Measurements from ENCODE around the gene PAIP2B.
"Not testable (repeated sequence)": the region's sequence is repeated elsewhere in the genome, so short reads cannot be mapped to it uniquely, and the experiment has no call there.

Gene PAIP2B

DNA sequence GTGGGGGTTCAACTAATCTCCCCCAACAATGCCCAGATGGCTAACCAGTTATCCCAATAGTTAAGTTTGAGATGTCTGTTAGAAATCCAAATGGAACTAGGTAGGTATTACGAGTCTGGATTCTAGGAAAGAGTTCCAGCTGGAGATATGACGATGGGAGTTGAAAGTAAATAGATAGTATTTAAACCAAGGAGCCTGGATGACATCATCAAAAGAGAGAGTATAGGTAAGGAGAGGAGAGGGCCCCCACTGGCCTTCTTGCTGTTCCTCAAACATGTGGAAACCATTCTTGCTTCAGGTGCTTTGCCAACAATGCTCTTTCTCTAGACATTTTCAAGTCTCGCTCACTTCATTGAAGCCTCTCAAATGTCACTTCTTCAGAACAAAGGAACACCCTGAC is 26.0 kb upstream of the PAIP2B start:
- no peak overlapping the region for H3K27ac ChIP-seq
- H3K4me3 ChIP-seq: no peak overlapping the region
- H4K20me1 ChIP-seq: no peaks in the 10 kb centered on the region
- no peaks in the 10 kb centered on the region for H3K4me1 ChIP-seq
- H3K9me3 ChIP-seq (replicated peaks in 1 of 11): peaks cover 0 to 14% (median 9%) of the 10 kb centered on the region in 11 experiments; a peak in 6 of 22 replicates
- H3K27me3 ChIP-seq: no peaks in the 10 kb centered on the region
- no peak overlapping the region for H3K9ac ChIP-seq
- TF ChIP-seq Cebpa-rat (IDR thresholded peaks at IDR 0.05): no peak
- H3K4me2 ChIP-seq: no peak overlapping the region
- H3K36me3 ChIP-seq: no peaks in the 10 kb centered on the region

DNA sequence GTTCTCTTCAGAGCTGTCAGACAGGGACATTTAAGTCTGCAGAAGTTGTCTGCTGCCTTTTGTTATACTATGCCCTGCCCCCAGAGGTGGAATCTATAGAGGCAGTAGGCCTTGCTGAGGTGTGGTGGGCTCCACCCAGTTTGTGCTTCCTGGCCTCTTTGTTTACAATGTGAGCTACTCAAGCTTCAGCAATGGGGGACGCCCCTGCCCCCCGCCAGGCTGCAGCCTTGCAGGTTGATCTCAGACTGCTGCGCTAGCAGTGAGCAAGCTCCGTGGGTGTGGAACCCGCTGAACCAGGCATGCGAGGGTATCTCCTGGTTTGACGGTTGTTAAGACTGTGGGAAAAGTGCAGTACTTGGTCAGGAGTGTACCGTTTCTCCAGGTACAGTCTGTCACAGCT is 24.0 kb upstream of the PAIP2B start:
- Histone ChIP-seq H3K4me2 (no peak overlapping the region), H4K20me1 (no peaks in the 10 kb centered on the region), H3K4me1 (no peaks in the 10 kb centered on the region), H3K9me3 (replicated peaks in 1 of 11) (peaks cover 0 to 14% (median 11%) of the 10 kb centered on the region in 11 experiments; a peak in 10 of 22 replicates), H3K27me3 (no peaks in the 10 kb centered on the region), H3K27ac (no peak overlapping the region), H3K9ac (no peak overlapping the region), H3K36me3 (no peaks in the 10 kb centered on the region), H3K4me3 (no peak overlapping the region)
- TF ChIP-seq Cebpa-rat (IDR thresholded peaks at IDR 0.05): no peak

- Histone ChIP-seq H3K9me3 (replicated peaks in 1 of 11) (peaks cover 0 to 8% (median 0%) of the 10 kb centered on the region in 11 experiments; a peak in 5 of 22 replicates), H3K4me2 (no peak overlapping the region), H3K27ac (no peak overlapping the region), H3K27me3 (no peaks in the 10 kb centered on the region), H3K4me1 (no peaks in the 10 kb centered on the region), H3K4me3 (no peak overlapping the region), H3K36me3 (no peaks in the 10 kb centered on the region), H3K9ac (no peak overlapping the region), H4K20me1 (no peaks in the 10 kb centered on the region)
- no peak for TF ChIP-seq Cebpa-rat (IDR thresholded peaks at IDR 0.05)
Observed at GRCh38 chr2:71244302-71244660, 17.4 kb upstream of the PAIP2B start.

DNA sequence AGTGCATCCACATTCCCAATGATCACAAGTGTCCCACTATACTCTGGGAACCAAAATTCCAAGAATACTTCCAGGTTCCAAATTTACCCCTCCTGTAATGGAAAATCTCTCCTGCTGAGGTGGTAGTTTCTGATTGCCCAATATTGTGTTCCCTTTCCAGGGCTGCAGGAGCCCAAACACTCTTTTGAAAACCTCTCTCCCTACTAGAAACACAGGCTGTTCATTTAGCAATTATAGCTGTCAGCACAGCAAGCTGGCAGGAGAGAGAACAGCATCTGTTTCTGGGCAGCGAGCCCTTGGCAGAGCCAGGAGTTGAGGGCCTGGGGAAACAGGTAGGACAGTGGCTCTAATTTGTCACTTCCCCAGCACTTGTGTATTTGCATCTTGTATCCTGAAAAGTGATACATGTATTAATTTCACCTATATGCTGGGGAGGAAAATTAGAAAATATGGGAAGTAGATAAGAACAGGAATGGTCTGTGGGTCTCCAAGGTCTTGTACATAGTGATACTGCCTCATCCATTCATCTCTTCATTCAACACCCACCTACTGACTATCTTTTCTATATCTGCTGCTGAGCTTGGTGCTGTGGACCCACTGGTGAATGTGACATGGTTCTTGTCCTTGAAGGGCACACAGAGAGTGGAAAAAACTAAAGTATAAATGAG is 16.9 kb upstream of the PAIP2B start:
- H3K4me2 ChIP-seq: no peak overlapping the region
- H3K27ac ChIP-seq: no peak overlapping the region
- no peaks in the 10 kb centered on the region for H3K36me3 ChIP-seq

DNA sequence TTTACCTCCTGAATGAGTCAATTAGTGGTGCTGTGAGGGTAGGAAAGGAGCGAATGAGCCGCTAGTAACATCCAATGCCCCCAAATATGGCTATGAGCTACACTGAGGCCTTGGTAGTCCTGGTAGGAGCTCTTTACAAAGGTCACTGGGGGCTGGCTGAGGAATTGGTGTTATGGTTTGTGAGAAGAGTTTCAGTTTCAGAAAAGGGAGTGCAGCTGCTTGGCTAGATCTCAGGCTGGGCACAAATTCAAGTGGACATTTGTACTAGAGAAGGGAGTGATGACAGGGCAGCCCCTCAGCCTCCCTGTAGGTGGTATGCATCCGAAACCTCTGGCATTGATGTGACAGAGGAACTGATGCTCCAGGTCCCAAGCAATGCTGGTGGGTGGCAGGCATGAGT is 13.9 kb upstream of the PAIP2B start:
- Histone ChIP-seq H3K9ac (no peak overlapping the region), H3K4me1 (peaks cover 0 to 5% (median 0%) of the 10 kb centered on the region in 10 experiments; a peak in 2 of 20 replicates)

More for the DNA sequence above, 16.9 kb upstream of the PAIP2B start:
- Histone ChIP-seq H4K20me1 (no peaks in the 10 kb centered on the region), H3K27me3 (no peaks in the 10 kb centered on the region), H3K9me3 (replicated peaks in 1 of 11) (peaks cover 0 to 8% (median 0%) of the 10 kb centered on the region in 11 experiments; a peak in 5 of 22 replicates), H3K4me1 (no peaks in the 10 kb centered on the region), H3K4me3 (no peak overlapping the region), H3K9ac (no peak overlapping the region)
- TF ChIP-seq Cebpa-rat (IDR thresholded peaks at IDR 0.05): no peak

GRCh38 chr2:71238089-71238488 is 11.2 kb upstream of the PAIP2B start:
- no peak overlapping the region for H3K9ac ChIP-seq
- H3K4me1 ChIP-seq: peaks cover 0 to 6% (median 0%) of the 10 kb centered on the region in 10 experiments; a peak in 2 of 20 replicates
- no peak overlapping the region for H3K4me3 ChIP-seq
- no peaks in the 10 kb centered on the region for H3K36me3 ChIP-seq
- no peaks in the 10 kb centered on the region; a peak in 1 of 22 replicates for H4K20me1 ChIP-seq
- no peak for TF ChIP-seq Cebpa-rat (IDR thresholded peaks at IDR 0.05)
- no peaks in the 10 kb centered on the region for H3K27me3 ChIP-seq
- H3K9me3 ChIP-seq (replicated peaks in 1 of 11): peaks cover 15 to 23% (median 22%) of the 10 kb centered on the region in 11 experiments
- H3K4me2 ChIP-seq: no peak overlapping the region
- H3K27ac ChIP-seq: no peak overlapping the region

More for the DNA sequence above, 13.9 kb upstream of the PAIP2B start:
- H4K20me1 ChIP-seq: no peaks in the 10 kb centered on the region; a peak in 1 of 22 replicates
- TF ChIP-seq Cebpa-rat (IDR thresholded peaks at IDR 0.05): no peak
- peaks cover 0 to 6% (median 0%) of the 10 kb centered on the region in 11 experiments; a peak in 2 of 22 replicates for H3K9me3 ChIP-seq (replicated peaks in 1 of 11)
- no peaks in the 10 kb centered on the region for H3K36me3 ChIP-seq
- no peak overlapping the region for H3K27ac ChIP-seq
- no peaks in the 10 kb centered on the region for H3K27me3 ChIP-seq
- H3K4me2 ChIP-seq: no peak overlapping the region
- H3K4me3 ChIP-seq: no peak overlapping the region

DNA sequence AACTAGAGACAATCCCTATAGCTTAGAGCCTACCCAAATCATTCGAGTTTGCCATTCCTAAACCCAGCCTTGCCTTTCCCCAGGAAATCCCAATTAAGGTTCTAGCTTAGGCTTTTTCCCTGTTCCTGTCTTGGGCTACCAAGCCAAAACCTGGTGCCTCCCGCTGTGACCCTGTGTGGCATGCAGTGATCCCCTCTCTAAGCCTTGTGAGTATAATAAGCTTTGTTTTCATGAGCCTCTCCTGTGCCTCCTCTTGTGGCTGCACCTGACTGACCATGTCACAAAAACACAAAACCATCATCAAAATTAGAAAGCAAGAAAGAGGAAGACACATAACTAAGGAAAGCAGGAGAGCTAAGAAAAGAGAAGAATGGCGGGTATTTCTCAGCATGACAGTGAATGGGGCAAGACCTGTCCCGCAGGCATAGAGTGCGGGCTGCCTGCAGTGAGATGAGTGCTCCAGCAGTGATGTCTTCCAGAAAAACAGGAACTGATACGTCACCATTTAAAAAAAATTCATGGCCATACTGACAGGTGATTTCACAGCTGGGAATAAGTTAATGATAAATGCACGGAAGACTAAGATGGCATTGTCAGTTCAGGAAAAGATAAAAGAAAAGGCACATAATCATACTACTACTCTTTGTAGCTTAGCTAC is 9.2 kb upstream of the PAIP2B start:
- Histone ChIP-seq H3K4me1 (peaks cover 0 to 6% (median 0%) of the 10 kb centered on the region in 10 experiments; a peak in 2 of 20 replicates), H4K20me1 (no peaks in the 10 kb centered on the region; a peak in 1 of 22 replicates), H3K4me2 (0 out of 22 replicates have a peak overlapping the region, but pooled peaks of 1 of the 11 experiments have one; percentile 19), H3K9me3 (replicated peaks in 1 of 11) (peaks cover 25 to 39% (median 34%) of the 10 kb centered on the region in 11 experiments), H3K36me3 (no peaks in the 10 kb centered on the region), H3K4me3 (no peak overlapping the region), H3K27ac (no peak overlapping the region), H3K9ac (no peak overlapping the region), H3K27me3 (no peaks in the 10 kb centered on the region)
- no peak for TF ChIP-seq Cebpa-rat (IDR thresholded peaks at IDR 0.05)

- H3K9me3 ChIP-seq (replicated peaks in 1 of 11): peaks cover 25 to 39% (median 36%) of the 10 kb centered on the region in 11 experiments
- H3K36me3 ChIP-seq, H3K4me1 ChIP-seq, H3K27ac ChIP-seq, H3K4me3 ChIP-seq, H3K9ac ChIP-seq, H4K20me1 ChIP-seq, H3K27me3 ChIP-seq, H3K4me2 ChIP-seq: not testable (repeated sequence)
Observed at GRCh38 chr2:71233072-71233471, 6.2 kb upstream of the PAIP2B start.

DNA sequence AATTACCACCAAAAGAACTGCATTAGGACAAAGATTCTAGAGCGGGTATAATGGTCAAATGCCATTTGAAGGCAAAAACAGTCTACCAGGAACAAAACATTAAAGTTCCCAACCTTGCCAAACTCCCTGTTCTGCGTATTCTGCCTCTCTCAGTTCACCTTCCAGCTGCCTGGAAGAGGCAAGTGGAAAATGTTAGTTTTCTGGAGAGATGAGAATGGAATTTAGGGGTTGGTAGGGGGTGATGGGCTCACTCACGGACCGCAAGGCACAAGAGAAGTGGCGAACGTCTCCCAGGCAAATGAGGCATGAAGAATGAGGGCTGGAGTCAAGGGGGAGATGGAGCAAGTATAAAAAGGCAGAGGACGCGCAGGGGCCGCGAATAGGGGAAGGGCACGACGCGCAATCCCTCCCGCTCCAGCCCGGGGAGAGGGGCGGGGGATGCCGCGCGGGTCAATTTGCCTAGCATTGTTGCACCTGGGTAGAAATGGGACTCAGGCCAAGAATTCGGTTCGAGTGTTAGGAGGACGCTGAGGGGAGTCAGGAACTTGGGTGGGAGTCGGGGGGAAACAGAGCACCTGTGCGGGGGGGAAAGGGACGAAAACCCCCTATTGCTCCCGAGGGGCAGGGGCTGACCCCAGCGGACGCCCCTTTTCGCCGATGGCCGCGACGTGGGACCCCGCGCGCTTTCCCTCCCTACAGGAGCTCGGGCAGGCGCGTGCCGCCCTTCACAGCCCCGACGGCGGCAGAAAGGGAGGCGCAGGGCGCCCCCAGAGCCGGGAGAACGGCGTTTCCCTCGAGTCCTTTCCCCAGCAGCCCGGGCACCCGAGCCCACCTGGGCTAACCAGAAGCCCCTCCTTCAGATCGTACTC is 573 bp downstream of the PAIP2B start:
- Histone ChIP-seq H3K9ac (peak overlapping the region; percentile 44 to 72 (median 65)), H3K9me3 (replicated peaks in 1 of 11) (peaks cover 0 to 17% (median 5%) of the 10 kb centered on the region in 11 experiments; a peak in 8 of 22 replicates), H3K4me1 (peaks cover 0 to 8% (median 7%) of the 10 kb centered on the region in 10 experiments; a peak in 11 of 20 replicates), H3K4me3 (peak overlapping the region; percentile 52 to 72 (median 60)), H3K4me2 (peak overlapping the region; percentile 68 to 85 (median 75)), H3K27ac (peak overlapping the region in 7 of 11 experiments; percentile 13 to 64 (median 47); a peak in 9 of 22 replicates), H4K20me1 (no peaks in the 10 kb centered on the region), H3K36me3 (no peaks in the 10 kb centered on the region), H3K27me3 (no peaks in the 10 kb centered on the region)
- TF ChIP-seq Cebpa-rat (IDR thresholded peaks at IDR 0.05): no peak
